HEK293T (cell line): ENCODE measurements around the gene PIP5K1C.

Experiments
- CTBP1 ChIP-seq: fragments of 450-650 bp; IDR thresholded peaks from 2 replicates; pipeline ENCODE4 v1.6.1; 2016; ENCODE audit warnings: borderline replicate concordance
- FOXM1 ChIP-seq: fragments of 450-650 bp; IDR thresholded peaks from 2 replicates; pipeline ENCODE4 v1.6.1; 2017; ENCODE audit warnings: mild to moderate bottlenecking, borderline replicate concordance
- HDGF ChIP-seq: fragments of 450-650 bp; IDR thresholded peaks from 2 replicates; pipeline ENCODE4 v1.6.1; 2017; ENCODE audit warnings: antibody characterized with exemption, borderline replicate concordance
- SP1 ChIP-seq: fragments of 450-650 bp; IDR thresholded peaks from 2 replicates; pipeline ENCODE4 v1.6.1; 2017
- ZNF384 ChIP-seq: fragments of 450-650 bp; IDR thresholded peaks from 2 replicates; pipeline ENCODE4 v1.6.1; 2016

DNA sequence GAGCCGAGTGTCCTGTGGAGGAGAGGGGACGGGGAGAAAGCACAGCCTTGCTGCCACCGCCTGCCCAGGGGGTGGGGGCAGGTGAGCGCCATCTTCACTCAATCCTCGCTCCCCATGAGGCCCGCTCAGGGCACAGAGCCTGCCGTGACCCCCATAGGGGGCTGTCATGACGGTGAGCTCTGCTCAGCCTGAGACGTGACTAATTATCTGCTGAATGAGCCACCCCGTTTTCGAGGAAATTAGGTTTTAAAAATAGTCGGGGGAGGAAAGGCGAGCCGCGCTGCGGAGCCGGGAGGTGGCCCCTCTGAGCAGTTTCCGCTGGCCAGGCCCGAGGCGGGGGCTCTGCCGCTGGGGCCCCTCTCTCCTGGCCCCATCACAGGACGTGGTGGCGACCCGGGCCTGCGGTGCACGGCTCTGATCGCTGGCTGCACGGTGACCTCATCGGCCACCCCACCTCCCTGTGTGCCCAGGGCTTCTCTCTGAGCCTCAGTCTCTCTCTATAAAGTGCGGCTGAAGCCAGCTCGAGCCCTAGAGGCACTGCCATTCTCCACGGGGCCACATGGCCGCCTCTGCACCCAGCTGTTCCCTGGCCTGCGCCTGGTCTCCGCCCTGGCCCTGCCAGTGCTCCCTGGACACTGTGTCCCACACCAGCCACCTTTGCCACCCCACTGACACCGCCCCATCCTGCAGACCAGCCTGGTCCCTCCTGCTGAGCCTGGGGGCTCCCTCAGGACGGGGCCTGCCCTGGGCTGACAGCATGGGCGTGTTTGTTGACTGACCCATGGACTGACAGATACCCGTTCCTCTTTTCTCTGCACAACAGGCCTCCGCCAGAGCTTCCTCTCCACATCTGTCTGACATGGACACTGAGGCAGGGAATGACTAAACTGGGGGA is 28.3 kb downstream of the PIP5K1C start:
- TF ChIP-seq ZNF384 (no peak), FOXM1 (no peak), SP1 (no peak), CTBP1 (no peak), HDGF (no peak)
